Activated naive CD8-positive, alpha-beta T cell treated with anti-CD3 and anti-CD28 coated beads, Interleukin-2, amount 50 U/mL, for 24 hours (primary cell): Measurements from ENCODE around the gene PPFIA1.

Experiments
- ATAC-seq: fragments of 150-1000 bp; cut with Tn5 transposase; one replicate; pipeline ENCODE4 v1.10.0; 2021
- DNase-seq: peaks from one replicate; pipeline ENCODE4 v3.0.0; 2021
- H3K27ac Mint-ChIP-seq: one replicate; pipeline ENCODE4 v1.8.0; 2021; ENCODE audit warnings: mild to moderate bottlenecking, mixed read lengths
- H3K27me3 Mint-ChIP-seq: one replicate; pipeline ENCODE4 v1.8.0; 2021; ENCODE audit warnings: mixed read lengths
- H3K36me3 Mint-ChIP-seq: one replicate; pipeline ENCODE4 v1.8.0; 2021; ENCODE audit warnings: low read depth, mixed read lengths
- H3K4me1 Mint-ChIP-seq: one replicate; pipeline ENCODE4 v1.8.0; 2021; ENCODE audit warnings: mixed read lengths
- H3K4me3 Mint-ChIP-seq: one replicate; pipeline ENCODE4 v1.8.0; 2021; ENCODE audit warnings: mild to moderate bottlenecking, moderate library complexity, mixed read lengths
- H3K9me3 Mint-ChIP-seq: one replicate; pipeline ENCODE4 v1.8.0; 2021; ENCODE audit warnings: mixed read lengths

PPFIA1 gene

DNA sequence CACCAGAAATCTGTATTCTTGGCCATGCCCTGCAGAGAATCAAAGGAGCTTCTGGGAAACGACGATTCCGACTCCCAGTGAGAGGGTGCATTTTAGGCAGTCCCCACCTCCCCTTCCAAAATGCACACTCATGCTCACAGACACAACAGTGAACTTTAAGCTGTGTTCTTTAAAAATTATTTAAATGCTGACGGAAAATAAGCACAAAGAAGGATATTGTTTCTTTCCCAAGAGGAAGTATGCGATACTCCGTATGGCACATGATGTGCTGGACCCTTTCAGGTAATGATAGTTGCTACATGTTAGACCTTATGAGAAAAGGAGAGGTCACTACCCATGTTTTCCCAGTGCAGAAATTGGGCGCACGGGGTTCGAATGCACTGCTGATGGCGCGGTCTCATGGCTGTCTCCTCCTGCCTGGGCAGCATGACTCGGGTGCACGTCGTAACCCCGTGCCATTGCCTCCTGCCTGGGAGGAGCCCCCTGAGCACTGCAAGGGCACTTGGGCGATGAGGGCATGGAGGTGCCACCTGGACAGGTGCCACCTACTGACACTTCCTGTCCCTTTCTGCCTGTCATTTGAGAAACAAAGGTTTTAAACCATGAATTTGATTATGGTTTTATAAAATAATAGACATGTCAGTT lies 64.0 kb downstream of the PPFIA1 start:
- Mint-ChIP-seq H3K9me3 (no peaks in the 10 kb centered on the region), H3K36me3 (peaks cover 54% of the 10 kb centered on the region), H3K27me3 (no peaks in the 10 kb centered on the region), H3K27ac (no peak overlapping the region), H3K4me3 (no peak overlapping the region), H3K4me1 (no peaks in the 10 kb centered on the region)
- ATAC-seq (no peak), DNase-seq (no peak)

- Mint-ChIP-seq H3K27ac (no peak overlapping the region), H3K4me1 (no peaks in the 10 kb centered on the region)
Observed at GRCh38 chr11:70335511-70335910, 65.0 kb downstream of the PPFIA1 start.

DNA sequence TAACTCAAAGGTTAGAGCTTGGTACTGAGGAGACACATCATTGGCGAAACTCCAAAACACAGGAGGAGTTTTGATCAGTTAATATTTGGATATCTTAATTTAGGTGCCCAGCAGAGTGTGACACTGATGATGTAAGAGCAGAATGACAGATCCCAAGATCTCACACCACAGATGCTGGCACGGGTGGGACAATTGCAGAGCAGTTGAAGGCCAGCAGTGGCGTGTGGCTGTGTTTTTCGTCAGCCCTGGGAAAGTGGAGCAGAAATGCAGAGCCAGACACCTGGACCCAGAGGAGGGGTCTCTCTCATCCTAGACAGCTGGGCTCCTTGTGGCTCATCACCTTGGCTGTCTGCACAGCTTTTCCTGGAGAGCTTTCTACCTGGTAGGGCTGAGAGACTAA lies 68.1 kb downstream of the PPFIA1 start:
- Mint-ChIP-seq H3K27me3 (no peaks in the 10 kb centered on the region), H3K4me3 (no peak overlapping the region), H3K9me3 (no peaks in the 10 kb centered on the region), H3K36me3 (peaks cover 48% of the 10 kb centered on the region), H3K4me1 (no peaks in the 10 kb centered on the region), H3K27ac (no peak overlapping the region)
- ATAC-seq, result no peak
- DNase-seq, result no peak

More at GRCh38 chr11:70335511-70335910, 65.0 kb downstream of the PPFIA1 start:
- ATAC-seq, result no peak
- peaks cover 46% of the 10 kb centered on the region for H3K36me3 Mint-ChIP-seq
- no peak for DNase-seq
- H3K4me3 Mint-ChIP-seq, result no peak overlapping the region
- no peaks in the 10 kb centered on the region for H3K27me3 Mint-ChIP-seq
- H3K9me3 Mint-ChIP-seq, result no peaks in the 10 kb centered on the region

DNA sequence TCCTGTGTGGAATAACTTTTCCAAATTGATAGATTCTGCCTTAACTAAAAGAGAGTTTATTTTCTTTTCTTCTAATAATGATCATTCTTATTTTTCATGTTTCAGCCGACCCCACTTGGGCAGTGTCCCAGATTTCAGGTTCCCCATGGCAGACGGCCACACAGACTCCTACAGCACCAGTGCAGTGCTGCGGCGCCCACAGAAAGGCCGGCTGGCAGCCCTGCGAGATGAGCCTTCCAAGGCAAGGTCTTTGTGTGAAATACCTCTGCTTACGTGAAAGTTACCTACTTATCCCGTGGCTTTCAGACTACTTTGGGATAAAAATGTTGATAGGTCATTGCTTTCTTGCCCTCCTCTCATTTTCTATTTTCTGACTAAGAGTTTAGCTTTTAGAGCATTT lies 68.6 kb downstream of the PPFIA1 start:
- Mint-ChIP-seq H3K36me3 (peaks cover 44% of the 10 kb centered on the region), H3K9me3 (no peaks in the 10 kb centered on the region), H3K4me1 (no peaks in the 10 kb centered on the region), H3K4me3 (no peak overlapping the region), H3K27me3 (no peaks in the 10 kb centered on the region), H3K27ac (no peak overlapping the region)
- DNase-seq (no peak), ATAC-seq (no peak)

- Mint-ChIP-seq H3K4me3 (no peak overlapping the region), H3K27ac (no peak overlapping the region), H3K27me3 (no peaks in the 10 kb centered on the region), H3K36me3 (peaks cover 37% of the 10 kb centered on the region), H3K9me3 (no peaks in the 10 kb centered on the region), H3K4me1 (no peaks in the 10 kb centered on the region)
- ATAC-seq, result no peak
- no peak for DNase-seq
Observed at GRCh38 chr11:70341881-70342429, 71.5 kb downstream of the PPFIA1 start.

DNA sequence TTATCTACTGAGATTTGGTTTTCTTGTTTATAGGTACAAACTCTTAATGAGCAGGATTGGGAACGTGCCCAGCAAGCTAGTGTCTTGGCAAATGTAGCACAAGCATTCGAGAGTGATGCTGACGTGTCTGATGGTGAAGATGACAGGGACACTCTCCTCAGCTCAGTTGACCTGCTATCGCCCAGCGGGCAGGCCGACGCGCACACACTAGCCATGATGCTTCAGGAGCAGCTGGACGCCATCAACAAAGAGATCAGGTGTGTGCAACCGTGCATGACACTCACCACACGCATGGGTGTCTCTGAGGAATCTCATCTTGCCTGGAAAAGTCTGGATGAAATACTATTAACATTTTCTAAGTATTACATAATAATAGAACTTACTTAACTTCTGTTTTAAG lies 73.1 kb downstream of the PPFIA1 start:
- H3K4me1 Mint-ChIP-seq, result no peaks in the 10 kb centered on the region
- no peaks in the 10 kb centered on the region for H3K9me3 Mint-ChIP-seq
- no peaks in the 10 kb centered on the region for H3K27me3 Mint-ChIP-seq
- no peak for DNase-seq
- no peak overlapping the region for H3K4me3 Mint-ChIP-seq
- H3K27ac Mint-ChIP-seq, result no peak overlapping the region
- peaks cover 36% of the 10 kb centered on the region for H3K36me3 Mint-ChIP-seq
- ATAC-seq, result no peak

DNA sequence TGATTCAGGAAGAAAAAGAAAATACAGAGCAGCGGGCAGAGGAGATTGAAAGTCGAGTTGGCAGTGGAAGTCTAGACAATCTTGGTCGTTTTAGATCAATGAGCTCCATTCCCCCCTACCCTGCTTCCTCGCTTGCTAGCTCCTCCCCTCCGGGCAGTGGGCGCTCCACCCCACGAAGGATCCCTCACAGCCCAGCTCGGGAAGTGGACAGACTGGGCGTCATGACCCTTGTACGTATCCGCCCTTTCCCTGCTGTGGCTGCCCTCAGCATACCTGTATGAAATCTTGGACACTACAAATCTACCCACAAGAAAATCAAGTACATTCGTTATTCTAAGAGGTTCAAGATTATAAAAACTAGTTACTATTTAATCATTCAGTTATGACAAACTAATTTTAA lies 77.7 kb downstream of the PPFIA1 start:
- Mint-ChIP-seq H3K4me1 (no peaks in the 10 kb centered on the region), H3K36me3 (peaks cover 26% of the 10 kb centered on the region), H3K4me3 (no peak overlapping the region), H3K27ac (no peak overlapping the region), H3K9me3 (no peaks in the 10 kb centered on the region), H3K27me3 (no peaks in the 10 kb centered on the region)
- no peak for DNase-seq
- ATAC-seq, result no peak

DNA sequence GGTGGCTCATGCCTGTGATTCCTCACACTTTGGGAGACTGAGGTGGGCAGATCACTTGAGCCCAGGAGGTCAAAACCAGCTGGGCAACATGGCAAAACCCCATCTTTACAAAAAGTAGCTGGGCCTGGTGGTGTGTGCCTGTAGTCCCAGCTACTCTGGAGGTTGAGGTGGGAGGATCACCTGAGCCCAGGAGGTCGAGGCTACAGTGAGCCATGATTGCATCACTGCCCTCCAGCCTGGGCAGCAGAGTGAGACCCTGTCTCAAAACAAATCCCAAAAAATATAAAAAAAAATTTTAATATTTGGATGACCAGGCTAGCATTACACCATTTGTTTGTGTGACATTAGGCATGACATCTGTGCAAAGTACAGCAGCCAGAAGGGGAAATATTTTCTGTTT lies 78.1 kb downstream of the PPFIA1 start:
- peaks cover 24% of the 10 kb centered on the region for H3K36me3 Mint-ChIP-seq
- H3K27ac Mint-ChIP-seq, result no peak overlapping the region
- H3K4me1 Mint-ChIP-seq, result no peaks in the 10 kb centered on the region
- H3K9me3 Mint-ChIP-seq, result no peaks in the 10 kb centered on the region
- ATAC-seq (no peak), DNase-seq (no peak)
- H3K4me3 Mint-ChIP-seq, result no peak overlapping the region
- no peaks in the 10 kb centered on the region for H3K27me3 Mint-ChIP-seq

GRCh38 chr11:70351646-70352045 lies 81.2 kb downstream of the PPFIA1 start:
- Mint-ChIP-seq H3K36me3 (peaks cover 45% of the 10 kb centered on the region), H3K4me1 (no peaks in the 10 kb centered on the region)

DNA sequence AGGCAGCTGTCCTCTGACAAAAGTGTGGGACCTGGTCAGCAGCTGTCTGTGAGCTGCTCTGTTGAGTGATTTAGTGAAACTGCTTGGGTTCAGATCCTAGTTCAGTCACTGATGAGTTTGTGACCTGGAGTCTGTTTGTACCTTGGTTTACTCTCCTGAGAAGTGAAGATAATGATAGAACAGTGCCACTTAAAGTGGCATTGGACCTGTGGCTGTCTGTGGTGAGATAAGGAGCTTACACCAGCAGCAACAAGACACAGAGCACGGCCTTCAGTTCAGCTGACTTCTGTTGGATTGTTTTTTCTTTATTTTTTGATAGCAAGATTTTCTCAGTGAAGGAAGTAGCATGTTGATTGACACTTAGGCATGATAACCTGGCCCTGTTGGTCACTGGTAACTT lies 81.6 kb downstream of the PPFIA1 start:
- Mint-ChIP-seq H3K27me3 (no peaks in the 10 kb centered on the region), H3K4me3 (no peak overlapping the region), H3K9me3 (no peaks in the 10 kb centered on the region), H3K4me1 (no peaks in the 10 kb centered on the region), H3K27ac (no peak overlapping the region), H3K36me3 (peaks cover 45% of the 10 kb centered on the region)
- DNase-seq (no peak), ATAC-seq (no peak)

More at GRCh38 chr11:70351646-70352045, 81.2 kb downstream of the PPFIA1 start:
- DNase-seq, result no peak
- Mint-ChIP-seq H3K27ac (no peak overlapping the region), H3K9me3 (no peaks in the 10 kb centered on the region), H3K27me3 (no peaks in the 10 kb centered on the region), H3K4me3 (no peak overlapping the region)
- ATAC-seq, result no peak

- Mint-ChIP-seq H3K4me3 (no peak overlapping the region), H3K9me3 (no peaks in the 10 kb centered on the region), H3K36me3 (peaks cover 43% of the 10 kb centered on the region), H3K27ac (no peak overlapping the region), H3K27me3 (no peaks in the 10 kb centered on the region), H3K4me1 (no peaks in the 10 kb centered on the region)
- ATAC-seq (no peak), DNase-seq (no peak)
Observed at GRCh38 chr11:70352601-70353000, 82.1 kb downstream of the PPFIA1 start.

DNA sequence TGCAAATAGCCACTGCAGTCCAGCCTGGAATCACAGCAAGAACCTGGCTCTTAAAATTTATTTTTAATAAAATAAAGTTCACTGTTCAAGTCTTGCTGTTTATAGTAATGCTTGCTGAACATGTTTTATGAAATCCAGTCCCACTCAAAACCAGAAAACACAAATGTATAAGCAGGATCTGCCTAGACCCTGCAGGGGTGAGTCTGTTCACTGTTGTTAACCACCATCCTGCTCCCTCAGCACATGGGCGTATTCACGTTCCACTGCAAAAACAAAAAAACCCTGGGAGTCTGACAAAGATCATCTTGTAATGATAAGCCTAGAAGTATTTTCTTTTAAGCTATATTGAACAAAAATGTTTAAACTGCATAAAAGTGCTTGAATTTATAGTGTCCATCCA lies 82.8 kb downstream of the PPFIA1 start:
- Mint-ChIP-seq H3K27ac (no peak overlapping the region), H3K9me3 (no peaks in the 10 kb centered on the region), H3K36me3 (peaks cover 45% of the 10 kb centered on the region), H3K4me3 (no peak overlapping the region), H3K4me1 (no peaks in the 10 kb centered on the region), H3K27me3 (no peaks in the 10 kb centered on the region)
- ATAC-seq (no peak), DNase-seq (no peak)

GRCh38 chr11:70353900-70354568 lies 83.5 kb downstream of the PPFIA1 start:
- no peak overlapping the region for H3K27ac Mint-ChIP-seq
- H3K27me3 Mint-ChIP-seq, result no peaks in the 10 kb centered on the region
- H3K4me3 Mint-ChIP-seq, result no peak overlapping the region
- no peak for DNase-seq
- no peaks in the 10 kb centered on the region for H3K9me3 Mint-ChIP-seq
- no peak for ATAC-seq
- H3K4me1 Mint-ChIP-seq, result no peaks in the 10 kb centered on the region
- peaks cover 51% of the 10 kb centered on the region for H3K36me3 Mint-ChIP-seq

DNA sequence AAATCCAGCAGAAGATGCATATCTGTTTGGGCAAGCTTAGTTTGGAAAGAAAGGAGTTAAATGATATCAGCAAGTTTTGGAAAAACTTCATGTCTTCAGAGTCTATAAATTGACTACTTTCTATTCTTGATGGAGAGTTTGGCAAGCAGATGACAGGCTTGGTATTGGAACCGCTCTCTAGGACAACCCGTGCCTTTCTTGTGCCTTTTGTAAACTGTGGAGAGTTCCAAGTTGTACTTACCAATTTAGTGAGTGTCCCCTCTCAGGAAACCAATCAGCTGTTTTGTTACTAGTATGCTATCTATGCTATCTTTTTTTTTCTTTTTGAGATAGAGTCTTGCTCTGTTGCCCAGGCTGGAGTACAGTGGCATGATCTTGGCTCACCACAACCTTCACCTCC lies 84.1 kb downstream of the PPFIA1 start:
- H3K27ac Mint-ChIP-seq, result no peak overlapping the region
- H3K9me3 Mint-ChIP-seq, result no peaks in the 10 kb centered on the region
- H3K27me3 Mint-ChIP-seq, result no peaks in the 10 kb centered on the region
- no peaks in the 10 kb centered on the region for H3K4me1 Mint-ChIP-seq
- ATAC-seq (no peak), DNase-seq (no peak)
- no peak overlapping the region for H3K4me3 Mint-ChIP-seq
- H3K36me3 Mint-ChIP-seq, result peaks cover 53% of the 10 kb centered on the region

GRCh38 chr11:70358753-70359152 lies 88.3 kb downstream of the PPFIA1 start:
- Mint-ChIP-seq H3K27me3 (no peaks in the 10 kb centered on the region), H3K4me3 (no peak overlapping the region), H3K27ac (no peak overlapping the region), H3K36me3 (peaks cover 74% of the 10 kb centered on the region), H3K4me1 (peaks cover 6% of the 10 kb centered on the region), H3K9me3 (no peaks in the 10 kb centered on the region)
- ATAC-seq (no peak), DNase-seq (no peak)
